Lower lobe of right lung (tissue), 2 donors: Measurements from ENCODE around the gene MYRF. TPM values are rescaled to one million over a fixed set of nuclear protein-coding genes. Genes with fewer than 3 reads are reported as not detected.
A peak's percentile ranks its signal among the peaks of the same experiment; 100 is the strongest.

Experiments
- ATAC-seq, 2 donors: fragments of 200-7000 bp; cut with Tn5 transposase; one replicate each; pipeline ENCODE4 v1.9.1; 2020 to 2022; ENCODE audit warnings: mild to moderate bottlenecking in 2 of 2, moderate library complexity in 2 of 2
- DNase-seq: peaks from one replicate; pipeline ENCODE4 v3.0.0-alpha.2; 2020
- H3K27ac ChIP-seq: fragments of 200-600 bp; one replicate; pipeline ENCODE4 v1.8.0; 2022
- H3K27me3 ChIP-seq: fragments of 200-600 bp; one replicate; pipeline ENCODE4 v1.8.0; 2022; ENCODE audit warnings: low read depth
- H3K36me3 ChIP-seq: fragments of 200-600 bp; one replicate; pipeline ENCODE4 v1.8.0; 2022; ENCODE audit warnings: mild to moderate bottlenecking
- H3K4me1 ChIP-seq: fragments of 200-600 bp; one replicate; pipeline ENCODE4 v1.8.0; 2022
- H3K4me3 ChIP-seq: fragments of 200-600 bp; one replicate; pipeline ENCODE4 v1.8.0; 2022; ENCODE audit warnings: mild to moderate bottlenecking
- H3K9me3 ChIP-seq: fragments of 200-600 bp; one replicate; pipeline ENCODE4 v1.8.0; 2022
- CTCF ChIP-seq: fragments of 200-600 bp; IDR thresholded peaks from one replicate; pipeline ENCODE4 v1.8.0; 2022; ENCODE audit warnings: antibody characterized with exemption, mild to moderate bottlenecking
- intact Hi-C: fragments of 100-400 bp; cut with DNase I; formaldehyde crosslinking; loops from one replicate; pipeline ENCODE4 v1.11.0; 2022
- total RNA-seq: library from RNA; stranded (reverse); fragmentation: NEBNext Ultra II Directional; extraction: Animal tissue kit (Norgen Biotek cat#: 25700); gene quantifications from one replicate; pipeline ENCODE4 v1.2.1, GENCODE V29; 2021
- donor health status: DM: no; HTN: yes; CAD: no; lungs with severe emphysema.

The MYRF gene
- total RNA-seq, 1 donor from 2014 or later: 37.9 TPM

- no peaks in the 10 kb centered on the region for H3K4me1 ChIP-seq
- H3K27ac ChIP-seq: no peak overlapping the region
Measured at GRCh38 chr11:61776561-61777075, 24.2 kb downstream of the MYRF start.

GRCh38 chr11:61777234-61778090 lies 25.0 kb downstream of the MYRF start:
- intact Hi-C loops: no loop called here
- H3K36me3 ChIP-seq: peaks cover 2% of the 10 kb centered on the region
- H3K4me1 ChIP-seq: no peaks in the 10 kb centered on the region
- peak overlapping the region; percentile 18 for H3K4me3 ChIP-seq
- no peaks in the 10 kb centered on the region for H3K9me3 ChIP-seq
- no peaks in the 10 kb centered on the region for H3K27me3 ChIP-seq
- no peak for TF ChIP-seq CTCF
- DNase-seq (no peak), ATAC-seq (peak; percentile 3 to 5)
- H3K27ac ChIP-seq: no peak overlapping the region

More at GRCh38 chr11:61776561-61777075, 24.2 kb downstream of the MYRF start:
- intact Hi-C loops: no loop called here
- DNase-seq: peak; percentile 69
- H3K4me3 ChIP-seq: no peak overlapping the region
- TF ChIP-seq CTCF: peak; percentile 59
- peak; percentile 41 to 44 for ATAC-seq
- H3K36me3 ChIP-seq: no peaks in the 10 kb centered on the region
- H3K9me3 ChIP-seq: no peaks in the 10 kb centered on the region
- no peaks in the 10 kb centered on the region for H3K27me3 ChIP-seq

GRCh38 chr11:61778357-61778886 lies 26.0 kb downstream of the MYRF start:
- ATAC-seq: no peak
- Histone ChIP-seq H3K27me3 (no peaks in the 10 kb centered on the region), H3K36me3 (peaks cover 12% of the 10 kb centered on the region), H3K9me3 (no peaks in the 10 kb centered on the region), H3K4me1 (no peaks in the 10 kb centered on the region), H3K4me3 (no peak overlapping the region), H3K27ac (no peak overlapping the region)
- no peak for TF ChIP-seq CTCF
- intact Hi-C loops: no loop called here
- no peak for DNase-seq

- ATAC-seq (no peak), DNase-seq (no peak)
- Histone ChIP-seq H3K4me3 (no peak overlapping the region), H3K9me3 (no peaks in the 10 kb centered on the region), H3K4me1 (no peaks in the 10 kb centered on the region), H3K36me3 (peaks cover 18% of the 10 kb centered on the region), H3K27me3 (no peaks in the 10 kb centered on the region), H3K27ac (no peak overlapping the region)
- intact Hi-C loops: no loop called here
- no peak for TF ChIP-seq CTCF
Measured at GRCh38 chr11:61778920-61779650, 26.6 kb downstream of the MYRF start.

- Histone ChIP-seq H3K4me3 (no peak overlapping the region), H3K27me3 (no peaks in the 10 kb centered on the region), H3K4me1 (no peaks in the 10 kb centered on the region), H3K36me3 (peaks cover 27% of the 10 kb centered on the region), H3K27ac (no peak overlapping the region), H3K9me3 (no peaks in the 10 kb centered on the region)
- TF ChIP-seq CTCF: no peak
- intact Hi-C loops: no loop called here
- ATAC-seq (no peak), DNase-seq (no peak)
Measured at GRCh38 chr11:61779666-61780525, 27.5 kb downstream of the MYRF start.
